ENCODE measurements around the gene AGPAT3. TPM values are rescaled to one million over a fixed set of nuclear protein-coding genes. Genes with fewer than 3 reads are reported as not detected.

Gene AGPAT3
- total and polyA plus RNA-seq, 2 donors (not counting 3 experiments of a cell fraction or from before 2014, with no cell fraction given): 39.9 to 76.7 TPM

DNA sequence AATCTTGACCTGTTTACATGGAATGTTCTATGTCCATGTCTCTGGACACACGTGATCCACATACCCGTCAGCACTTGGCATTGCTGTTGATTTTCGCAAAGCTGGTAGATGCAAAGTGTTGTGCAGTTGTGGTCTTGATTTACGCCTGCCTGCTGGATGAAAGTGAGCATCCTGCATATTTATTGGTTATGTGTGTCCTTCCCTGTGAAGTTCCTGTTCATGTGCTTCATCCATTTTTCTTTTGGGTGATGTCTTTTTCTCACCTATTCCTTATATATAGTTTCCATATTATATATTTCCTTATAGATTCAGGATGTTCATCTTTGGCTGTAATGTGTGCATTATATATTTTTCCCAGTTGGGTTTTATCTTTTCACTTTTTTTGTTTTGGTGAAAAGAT, 6.5 kb downstream of the AGPAT3 start:
- H3K9me1 ChIP-seq (replicated peaks; ENCODE audit: control insufficient read depth, extremely low read depth, insufficient read depth, low read length): no peaks in the 10 kb centered on the region
- TF ChIP-seq EZH2 (IDR thresholded peaks at IDR 0.05; ENCODE audit: borderline replicate concordance, low read depth, low read length, severe bottlenecking): no peak
- no peak for TF ChIP-seq CTCF (IDR thresholded peaks at IDR 0.05; ENCODE audit: extremely low read depth in 1 of 2, insufficient read depth in 1 of 2, low read depth in 1 of 2, low read length in 2 of 2)
- no peak for TF ChIP-seq MYC (IDR thresholded peaks at IDR 0.05; ENCODE audit: low read depth, low read length)
- no peak for TF ChIP-seq POLR2AphosphoS5 (IDR thresholded peaks at IDR 0.05; ENCODE audit: insufficient read depth, low read depth, low read length)
- TF ChIP-seq FOS (IDR thresholded peaks at IDR 0.05; ENCODE audit: borderline replicate concordance, insufficient read depth, low read length): no peak
- TF ChIP-seq POLR2A (IDR thresholded peaks at IDR 0.05; ENCODE audit: low read depth, low read length): no peak
- no peak for TF ChIP-seq GATA2 (IDR thresholded peaks at IDR 0.05; ENCODE audit: insufficient read depth, insufficient read length, low read depth, low read length)
- no peak for TF ChIP-seq JUN (IDR thresholded peaks at IDR 0.05; ENCODE audit: borderline replicate concordance, insufficient read depth, insufficient read length, low read depth)
- no peak for TF ChIP-seq MAX (IDR thresholded peaks at IDR 0.05; ENCODE audit: insufficient read depth, insufficient read length)
- intact Hi-C loops (cut with micrococcal nuclease): no loop called here
- no peaks in the 10 kb centered on the region for H3K9me3 ChIP-seq (replicated peaks; ENCODE audit: control insufficient read depth, insufficient read depth, low read length)
- no peaks in the 10 kb centered on the region for H3K27me3 ChIP-seq (ENCODE audit: control insufficient read depth in 2 of 2, insufficient read depth in 2 of 2, low read length in 2 of 2)
- no peak overlapping the region for H3K27ac ChIP-seq (ENCODE audit: insufficient read depth, low read depth, low read length)
- dilution Hi-C loops (cut with MboI; ENCODE audit: extremely low pct_ligation_motif_present, low sequenced_read_pairs): no loop called here
- H3K79me2 ChIP-seq (ENCODE audit: control insufficient read depth, insufficient read depth, low read length): peaks cover 72% of the 10 kb centered on the region
- no peak overlapping the region for H3K9ac ChIP-seq (replicated peaks; ENCODE audit: extremely low read depth, insufficient read depth, low read length)
- FAIRE-seq (no peak), DNase-seq (ENCODE audit: low read depth, low spot score) (no peak)
- CTCF ChIA-PET: no interaction called here
- H4K20me1 ChIP-seq (replicated peaks; ENCODE audit: control insufficient read depth, extremely low read depth, insufficient read depth, low read length): no peaks in the 10 kb centered on the region
- no peak overlapping the region for H3K4me3 ChIP-seq (replicated peaks in 1 of 3; ENCODE audit: insufficient read depth in 1 of 3, low read depth in 1 of 3, low read length in 3 of 3)
- H2AFZ ChIP-seq (ENCODE audit: low read depth, low read length): no peak overlapping the region
- H3K4me1 ChIP-seq (ENCODE audit: control insufficient read depth, extremely low read depth, insufficient read depth, low read length): peaks cover 8% of the 10 kb centered on the region
- BruUV-seq (replicated peaks): no TSS peak
- POLR2A ChIA-PET: no interaction called here
- no peak overlapping the region for H3K4me2 ChIP-seq (ENCODE audit: insufficient read depth, low read length)
- H3K36me3 ChIP-seq (ENCODE audit: control insufficient read depth in 2 of 2, extremely low read depth in 1 of 2, insufficient read depth in 2 of 2, low read length in 2 of 2): peaks cover 2 to 4% of the 10 kb centered on the region in 2 experiments
